H1 (cell line): ENCODE data around the gene RARRES1. TPM values are rescaled to one million over a fixed set of nuclear protein-coding genes. Genes with fewer than 3 reads are reported as not detected.

Experiments
- CTCF ChIA-PET: fragments of 300-600 bp; sonication (Branson Sonifier 250); formaldehyde crosslinking; loops from one replicate; lab custom pipeline; 2021; ENCODE audit not compliant: partially characterized antibody; lab: Charles Lee
- POLR2A ChIA-PET: fragments of 300-600 bp; sonication (Branson Sonifier 250); formaldehyde crosslinking; loops from one replicate; lab custom pipeline; 2021; ENCODE audit warnings: inconsistent platforms; ENCODE audit not compliant: partially characterized antibody; lab: Charles Lee
- DNase-seq, 2 experiments: peaks; one replicate each; pipeline versions ENCODE4 v3.0.0 to v3.0.0-alpha.2; 2010 to 2022; ENCODE audit warnings: low spot score in 2 of 2, low read depth in 1 of 2, mixed read lengths in 1 of 2
- FAIRE-seq: peaks from 2 replicates; lab custom pipeline; 2011; peaks lifted over from hg19 to GRCh38; lab: Jason Lieb, UNC
- H2AFZ ChIP-seq: 2 replicates; pipeline ENCODE4 v1.8.1; 2012; ENCODE audit warnings: low read length, inconsistent platforms
- H2AK5ac ChIP-seq: 2 replicates; pipeline ENCODE4 v1.6.1; 2013; ENCODE audit warnings: low read depth, low read length
- H2BK120ac ChIP-seq: replicated peaks from 2 replicates; pipeline ENCODE3; 2013; ENCODE audit warnings: low read depth, low read length, inconsistent platforms
- H2BK12ac ChIP-seq: 2 replicates; pipeline ENCODE4 v1.6.1; 2013; ENCODE audit warnings: low read depth, low read length
- H2BK15ac ChIP-seq: 2 replicates; pipeline ENCODE4 v1.6.1; 2013; ENCODE audit warnings: low read length
- H2BK20ac ChIP-seq: 2 replicates; pipeline ENCODE4 v1.6.1; 2013; ENCODE audit warnings: low read length
- H2BK5ac ChIP-seq: 2 replicates; pipeline ENCODE4 v1.6.1; 2013; ENCODE audit warnings: low read depth, low read length
- H3K14ac ChIP-seq: 2 replicates; pipeline ENCODE4 v1.6.1; 2013; ENCODE audit warnings: inconsistent platforms; ENCODE audit not compliant: insufficient read length
- H3K18ac ChIP-seq: 2 replicates; pipeline ENCODE4 v1.6.1; 2013; ENCODE audit warnings: low read length; ENCODE audit errors: extremely low read depth
- H3K23ac ChIP-seq: 2 replicates; pipeline ENCODE4 v1.6.1; 2013; ENCODE audit warnings: inconsistent platforms; ENCODE audit not compliant: insufficient read length
- H3K23me2 ChIP-seq: 2 replicates; pipeline ENCODE4 v1.6.1; 2013; ENCODE audit warnings: low read depth, low read length
- H3K27ac ChIP-seq: 2 replicates; pipeline ENCODE4 v1.6.1; 2011; ENCODE audit warnings: low read depth, low read length, inconsistent platforms
- H3K27me3 ChIP-seq, 4 experiments: replicated peaks in 1 of 4; 1 replicate in 1 of 4; 2 replicates in 3 of 4; pipeline versions ENCODE4 v1.6.1 to v1.8.1; 2011 to 2013; ENCODE audit warnings: low read length in 3 of 4, mild to moderate bottlenecking in 3 of 4, inconsistent platforms in 2 of 4, mixed read lengths in 2 of 4, moderate library complexity in 1 of 4; ENCODE audit not compliant: control insufficient read depth in 3 of 4, insufficient read depth in 3 of 4; ENCODE audit errors: extremely low read depth in 1 of 4
- H3K36me3 ChIP-seq, 4 experiments: 2 replicates each; pipeline versions ENCODE4 v1.6.1 to v1.8.1; 2011 to 2013; ENCODE audit warnings: mild to moderate bottlenecking in 4 of 4, low read length in 3 of 4, moderate library complexity in 2 of 4, control low read depth in 1 of 4, inconsistent platforms in 1 of 4; ENCODE audit not compliant: insufficient read depth in 4 of 4, control insufficient read depth in 2 of 4
- H3K4ac ChIP-seq: replicated peaks from 2 replicates; pipeline ENCODE3; 2013; ENCODE audit warnings: low read length, low read depth, mixed read lengths, inconsistent platforms; ENCODE audit not compliant: insufficient read length
- H3K4me1 ChIP-seq, 4 experiments: replicated peaks in 1 of 4; 1 replicate in 1 of 4; 2 replicates in 3 of 4; pipeline versions ENCODE4 v1.6.1 to v1.8.1; 2011 to 2013; ENCODE audit warnings: low read length in 3 of 4, inconsistent platforms in 2 of 4, mixed read lengths in 1 of 4; ENCODE audit not compliant: insufficient read depth in 4 of 4, control insufficient read depth in 3 of 4
- H3K4me2 ChIP-seq, 2 experiments: 2 replicates each; pipeline versions ENCODE4 v1.6.1 to v1.8.1; 2011 to 2013; ENCODE audit warnings: low read depth in 2 of 2, low read length in 2 of 2, control low read depth in 1 of 2, inconsistent platforms in 1 of 2, mild to moderate bottlenecking in 1 of 2; ENCODE audit not compliant: insufficient read depth in 1 of 2
- H3K4me3 ChIP-seq, 4 experiments: fragments of 200-600, 300-600 bp in 1 of 4; sonication (generic), shearing (Covaris generic), sonication (Bioruptor Twin) in 1 of 4; 2 replicates each; pipeline versions ENCODE4 v1.5.1 to v1.8.1; 2011 to 2016; ENCODE audit warnings: low read length in 4 of 4, low read depth in 3 of 4, control low read depth in 2 of 4, inconsistent platforms in 2 of 4, mild to moderate bottlenecking in 2 of 4, mixed read lengths in 1 of 4, moderate library complexity in 1 of 4; ENCODE audit not compliant: insufficient read depth in 2 of 4; ENCODE audit errors: extremely low read depth in 1 of 4
- H3K56ac ChIP-seq: replicated peaks from 2 replicates; pipeline ENCODE3; 2013; ENCODE audit warnings: low read depth, mild to moderate bottlenecking, mixed read lengths, low read length, inconsistent platforms; ENCODE audit not compliant: insufficient read length
- H3K79me1 ChIP-seq: 2 replicates; pipeline ENCODE4 v1.6.1; 2013; ENCODE audit warnings: low read depth, low read length, control low read depth
- H3K79me2 ChIP-seq, 2 experiments: 2 replicates each; pipeline versions ENCODE4 v1.6.1 to v1.8.1; 2012 to 2013; ENCODE audit warnings: low read length in 2 of 2, mild to moderate bottlenecking in 2 of 2, inconsistent platforms in 1 of 2; ENCODE audit not compliant: insufficient read depth in 2 of 2, control insufficient read depth in 1 of 2
- H3K9ac ChIP-seq, 4 experiments: replicated peaks in 1 of 4; 1 replicate in 1 of 4; 2 replicates in 3 of 4; pipeline versions ENCODE4 v1.6.1 to v1.8.1; 2011 to 2013; ENCODE audit warnings: low read depth in 3 of 4, low read length in 3 of 4, control low read depth in 2 of 4, mild to moderate bottlenecking in 2 of 4, moderate library complexity in 2 of 4, inconsistent platforms in 1 of 4; ENCODE audit errors: extremely low read depth in 1 of 4
- H3K9me3 ChIP-seq, 2 experiments: 2 replicates each; pipeline versions ENCODE4 v1.6.1 to v1.8.1; 2012 to 2013; ENCODE audit warnings: mild to moderate bottlenecking in 2 of 2, moderate library complexity in 2 of 2, control low read depth in 1 of 2, inconsistent platforms in 1 of 2, low read depth in 1 of 2, low read length in 1 of 2, mixed read lengths in 1 of 2; ENCODE audit not compliant: insufficient read depth in 2 of 2
- H4K20me1 ChIP-seq, 2 experiments: replicated peaks in 1 of 2; 2 replicates each; pipeline versions ENCODE3 to v1.8.1; 2011 to 2013; ENCODE audit warnings: inconsistent platforms in 2 of 2, low read length in 2 of 2, mild to moderate bottlenecking in 1 of 2; ENCODE audit not compliant: insufficient read depth in 2 of 2, control insufficient read depth in 1 of 2
- H4K5ac ChIP-seq: 2 replicates; pipeline ENCODE4 v1.6.1; 2013; ENCODE audit warnings: low read length, low read depth, mixed read lengths, inconsistent platforms; ENCODE audit not compliant: insufficient read length
- H4K8ac ChIP-seq: 2 replicates; pipeline ENCODE4 v1.8.0; 2013; ENCODE audit warnings: mild to moderate bottlenecking, moderate library complexity, low read length, inconsistent platforms; ENCODE audit not compliant: insufficient read depth; ENCODE audit errors: extremely low read depth
- H4K91ac ChIP-seq: replicated peaks from 2 replicates; pipeline ENCODE3; 2013; ENCODE audit warnings: low read length, mixed read lengths, inconsistent platforms; ENCODE audit not compliant: insufficient read length
- FOSL1 ChIP-seq: IDR thresholded peaks from 2 replicates; pipeline ENCODE4 v1.6.1; 2011; ENCODE audit warnings: mild to moderate bottlenecking, low read depth, low read length, moderate library complexity; ENCODE audit not compliant: insufficient read depth
- RNF2 ChIP-seq: fragments of 200-900, 300-1000 bp; sonication (generic); IDR thresholded peaks from 2 replicates; pipeline ENCODE4 v1.7.1; 2016; ENCODE audit warnings: borderline replicate concordance, low read depth, mild to moderate bottlenecking, antibody characterized with exemption, low read length; ENCODE audit not compliant: poor library complexity, severe bottlenecking; ENCODE audit errors: missing control alignments
- SIRT6 ChIP-seq: IDR thresholded peaks from one replicate; pipeline ENCODE4 v1.7.1; 2012; ENCODE audit warnings: low read length, inconsistent platforms
- WGBS, 2 experiments: shearing (Covaris generic) in 1 of 2; methylation state at CpG; one replicate each; pipeline versions ENCODE4 v1.1.6 to v1.1.7; 2013 to 2015; ENCODE audit warnings: low lambda C conversion rate in 2 of 2, mixed read lengths in 2 of 2, inconsistent platforms in 1 of 2, low coverage in 1 of 2, missing lambda C conversion rate in 1 of 2; ENCODE audit not compliant: insufficient replicate concordance in 2 of 2, insufficient coverage in 1 of 2, insufficient read length in 1 of 2; ENCODE audit errors: extremely low coverage in 1 of 2, missing lambda C conversion rate in 1 of 2; 5-methylcytosine and 5-hydroxymethylcytosine counted together
- polyA plus RNA-seq, 7 experiments: library from polyadenylated mRNA; depleted of rRNA in 3 of 7; stranded (reverse) in 5 of 7; unstranded in 2 of 7; fragments of >200 nt in 5 of 7; fragments of 200-250 nt in 2 of 7; gene quantifications; 1 replicate in 5 of 7; 2 replicates in 1 of 7; 4 replicates in 1 of 7; pipeline versions ENCODE4 v1.2.1 to v1.2.3, GENCODE V29; 2011 to 2013; ENCODE audit warnings: missing spikeins in 2 of 7, mixed read lengths in 2 of 7
- total RNA-seq: library from RNA; stranded (reverse); fragmentation: NEBNext Ultra II Directional; extraction: Animal tissue kit (Norgen Biotek cat#: 25700); gene quantifications from 2 replicates; pipeline ENCODE4 v1.2.1, GENCODE V29; 2021
- TF ChIP-seq, protein P1 (sequence below): IDR thresholded peaks from 2 replicates; pipeline ENCODE4 v1.6.1; 2012; ENCODE audit warnings: low read length, inconsistent platforms

RARRES1 gene
- total and polyA plus RNA-seq, 2 of the 8 experiments (the other 6 are each of a cell fraction or from before 2014, with no cell fraction given): 0.26 to 0.71 TPM

GRCh38 chr3:158765518-158766205, 33.4 kb upstream of the RARRES1 start:
- Histone ChIP-seq H4K20me1 (no peaks in the 10 kb centered on the region), H2BK5ac (no peak overlapping the region), H3K4ac (no peak overlapping the region), H3K27me3 (no peaks in the 10 kb centered on the region), H3K18ac (no peak overlapping the region), H2BK12ac (no peak overlapping the region), H3K23me2 (no peaks in the 10 kb centered on the region), H2BK120ac (no peak overlapping the region), H2AFZ (no peak overlapping the region), H2BK20ac (no peak overlapping the region), H3K14ac (no peak overlapping the region), H3K23ac (no peak overlapping the region), H4K5ac (no peak overlapping the region), H3K56ac (no peak overlapping the region), H2BK15ac (no peak overlapping the region), H3K4me3 (no peak overlapping the region), H2AK5ac (no peak overlapping the region), H4K91ac (no peak overlapping the region), H3K36me3 (no peaks in the 10 kb centered on the region), H3K79me1 (no peaks in the 10 kb centered on the region), H3K27ac (no peak overlapping the region), H3K4me1 (peaks cover 3 to 7% (median 7%) of the 10 kb centered on the region in 4 experiments; a peak in 4 of 7 replicates), H3K9ac (no peak overlapping the region), H3K79me2 (no peaks in the 10 kb centered on the region), H3K4me2 (no peak overlapping the region)
- POLR2A ChIA-PET: interaction anchor here (0.8 kb wide), 1 partner anchor 12 kb away, joined by 3 read pairs; no protein-coding TSS in a partner anchor
- FAIRE-seq (no peak), DNase-seq (no peak)
- TF ChIP-seq RNF2: no peak
- TF ChIP-seq, protein P1, sequence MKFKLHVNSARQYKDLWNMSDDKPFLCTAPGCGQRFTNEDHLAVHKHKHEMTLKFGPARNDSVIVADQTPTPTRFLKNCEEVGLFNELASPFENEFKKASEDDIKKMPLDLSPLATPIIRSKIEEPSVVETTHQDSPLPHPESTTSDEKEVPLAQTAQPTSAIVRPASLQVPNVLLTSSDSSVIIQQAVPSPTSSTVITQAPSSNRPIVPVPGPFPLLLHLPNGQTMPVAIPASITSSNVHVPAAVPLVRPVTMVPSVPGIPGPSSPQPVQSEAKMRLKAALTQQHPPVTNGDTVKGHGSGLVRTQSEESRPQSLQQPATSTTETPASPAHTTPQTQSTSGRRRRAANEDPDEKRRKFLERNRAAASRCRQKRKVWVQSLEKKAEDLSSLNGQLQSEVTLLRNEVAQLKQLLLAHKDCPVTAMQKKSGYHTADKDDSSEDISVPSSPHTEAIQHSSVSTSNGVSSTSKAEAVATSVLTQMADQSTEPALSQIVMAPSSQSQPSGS: no peak
- no peak for TF ChIP-seq FOSL1
- no peak for TF ChIP-seq SIRT6
- TF ChIP-seq, all 59 proteins: peak for 0
- 91% methylated on average over 3 of the region's 3 CpGs; no CpG with 5 or more reads in 1 of the 2 experiments for WGBS, 2 experiments
- CTCF ChIA-PET: interaction anchor here (1.6 to 3.7 kb wide), 4 partner anchors 12 to 39 kb away, joined by 4 to 21 read pairs (median 6); no protein-coding TSS in a partner anchor
- Histone ChIP-seq H4K8ac (no peak overlapping the region), H3K9me3 (no peaks in the 10 kb centered on the region)
